TTC549 (cell line): ENCODE results near the gene SMAD3.
"Not testable (repeated sequence)": the region's sequence is repeated elsewhere in the genome, so short reads cannot be mapped to it uniquely, and the experiment has no call there.

ENCODE experiments used
- FAIRE-seq: peaks from 2 replicates; lab custom pipeline; 2012; peaks lifted over from hg19 to GRCh38; lab: Jason Lieb, UNC

Gene SMAD3

DNA sequence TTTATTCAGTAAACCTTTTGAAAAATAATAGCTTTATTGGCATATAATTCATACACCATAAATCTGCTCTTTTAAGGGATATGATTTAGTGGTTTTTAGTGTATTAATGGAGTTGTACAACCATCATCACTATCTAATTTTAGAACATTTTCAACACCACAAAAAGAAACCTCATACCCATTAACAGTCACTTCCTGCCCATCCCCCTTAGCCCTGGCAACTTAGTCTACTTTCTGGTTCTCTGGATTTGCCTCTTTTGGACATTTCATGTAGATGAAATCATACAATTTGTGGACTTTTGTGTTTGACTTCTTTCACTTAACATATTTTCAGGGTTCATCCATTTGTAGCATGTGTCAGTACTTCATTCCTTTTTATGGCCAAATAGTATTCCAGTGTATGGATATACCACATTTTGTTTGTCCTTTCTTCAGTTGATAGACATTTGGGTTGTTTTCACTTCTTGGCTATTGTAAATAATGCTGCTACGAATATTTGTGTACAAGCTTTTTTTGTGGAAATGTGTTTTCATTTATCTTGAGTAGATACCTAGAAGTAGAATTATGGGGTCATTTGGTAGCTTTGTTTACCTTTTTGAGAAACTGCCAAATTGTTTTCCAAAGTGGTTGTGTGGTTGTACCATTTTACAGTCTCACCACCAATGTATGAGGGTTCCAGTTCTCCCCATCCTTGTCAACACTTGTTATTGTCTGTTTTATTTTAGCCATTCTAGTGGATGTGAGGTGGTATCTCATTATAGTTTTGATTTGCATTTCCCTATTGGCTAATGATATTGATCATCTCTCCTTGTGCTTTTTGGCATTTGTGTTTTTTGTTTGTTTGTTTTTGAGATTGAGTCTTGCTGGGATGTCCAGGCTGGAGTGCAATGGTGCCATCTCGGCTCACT, 45.8 kb downstream of the SMAD3 start:
- no peak for FAIRE-seq

DNA sequence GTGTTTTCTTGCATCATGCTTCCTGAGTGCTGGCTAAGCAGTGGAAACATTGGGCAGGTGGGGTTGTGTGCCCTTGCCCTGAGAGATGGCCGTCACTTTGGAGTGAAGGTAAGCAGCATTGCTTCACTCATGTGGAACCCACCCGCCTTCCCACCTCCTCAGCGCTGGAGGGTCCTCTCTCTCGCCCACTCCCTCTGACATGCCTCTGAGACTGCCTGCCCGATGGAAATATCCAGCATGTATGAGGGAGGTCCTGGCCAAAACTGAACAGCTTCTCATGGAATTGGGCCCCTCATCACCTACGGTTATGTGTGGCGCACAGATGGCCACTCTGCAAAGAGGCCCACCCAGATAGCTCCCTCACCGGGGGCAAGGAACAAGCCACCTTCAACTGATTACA, 48.6 kb downstream of the SMAD3 start:
- no peak for FAIRE-seq

DNA sequence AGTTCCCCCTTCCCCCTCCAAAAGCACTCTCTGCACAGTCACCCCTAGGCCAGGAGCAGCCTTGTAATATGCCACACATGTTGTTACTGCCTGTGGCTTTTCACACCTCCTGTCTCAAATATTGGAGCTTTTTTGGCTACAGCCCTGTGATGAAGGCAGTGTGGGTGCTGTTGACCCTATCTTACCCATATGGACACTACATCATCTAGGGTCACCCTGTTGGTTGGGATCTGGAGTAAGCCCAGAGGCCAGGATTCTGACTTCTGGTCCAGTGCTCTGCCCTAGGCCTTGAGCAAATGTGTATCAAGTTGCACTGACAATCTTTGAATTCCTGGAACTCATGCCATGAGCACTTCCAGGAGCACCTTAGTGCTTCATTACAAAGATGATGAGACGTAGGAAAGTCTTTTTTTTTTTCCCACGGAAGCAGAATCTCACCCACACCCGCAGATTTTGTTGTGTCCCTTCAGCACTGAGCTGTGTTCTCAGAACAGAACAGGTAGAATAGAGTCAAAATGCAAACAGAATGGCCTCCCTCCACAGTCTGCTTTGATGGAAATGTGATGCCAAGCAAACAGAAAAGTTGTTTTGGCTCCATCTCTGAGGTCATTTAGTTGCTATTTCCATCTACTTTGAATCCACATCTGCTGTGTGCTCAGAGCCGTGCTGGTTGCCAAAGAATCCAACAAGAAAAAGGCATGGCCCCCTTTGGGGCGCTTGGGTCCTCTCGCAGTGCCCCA, 49.6 kb downstream of the SMAD3 start:
- FAIRE-seq, result no peak

DNA sequence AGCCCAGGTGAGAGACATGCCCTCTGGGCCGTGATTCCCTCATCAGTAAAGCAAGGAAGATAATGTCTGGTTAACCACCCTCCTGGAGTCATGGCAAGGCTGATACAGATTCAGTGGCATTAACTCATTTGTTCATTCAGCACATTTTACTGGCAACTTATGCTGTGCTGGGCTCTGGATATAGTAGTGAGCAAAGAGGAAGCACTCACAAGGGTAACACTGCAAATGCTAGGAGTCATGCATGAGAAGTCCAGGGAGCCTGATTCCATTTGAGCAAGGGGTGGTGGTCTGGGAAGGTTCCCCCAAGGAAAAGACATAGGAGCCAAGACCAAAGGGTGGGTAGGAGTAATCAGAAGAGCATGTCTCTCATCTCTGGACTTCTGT, 50.2 kb downstream of the SMAD3 start:
- FAIRE-seq, result no peak

DNA sequence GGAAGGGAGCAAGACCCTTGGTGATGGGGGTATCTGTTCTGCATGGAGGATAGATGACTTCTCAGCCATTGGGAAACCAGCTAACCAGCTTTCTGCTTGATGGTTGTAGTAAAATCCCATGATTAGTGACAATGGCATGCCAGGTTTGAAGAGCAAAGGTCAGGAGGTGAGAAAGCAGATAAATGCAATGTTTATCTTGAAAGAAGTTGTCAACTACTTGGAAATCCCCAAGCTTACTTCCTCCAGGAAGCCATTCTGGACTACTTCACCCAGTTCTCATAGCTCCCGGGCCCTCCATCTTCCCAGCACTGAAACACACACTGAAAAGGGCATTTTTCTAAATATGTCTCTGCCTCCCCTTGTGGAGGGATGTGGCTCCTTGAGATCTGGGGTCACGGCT, 51.3 kb downstream of the SMAD3 start:
- FAIRE-seq, result no peak

DNA sequence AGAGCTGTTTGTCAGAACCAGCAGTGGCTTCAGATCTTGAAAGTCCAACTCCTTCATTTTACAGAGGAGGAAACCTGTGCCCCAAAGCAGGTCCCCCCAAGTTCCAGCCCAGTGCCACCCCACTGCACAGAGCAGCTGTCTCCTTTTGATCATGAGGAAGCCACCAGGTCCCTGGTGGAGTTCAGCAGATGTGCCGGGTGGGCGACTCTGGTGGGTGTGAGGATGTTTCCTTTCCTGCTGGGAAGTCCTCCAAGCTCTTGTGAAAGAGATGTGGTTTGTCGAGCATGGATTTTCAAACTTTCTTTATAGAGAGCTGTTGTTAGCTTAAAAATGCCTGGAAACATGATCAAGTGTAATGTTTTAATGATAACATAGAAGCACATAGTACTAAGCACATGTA, 52.0 kb downstream of the SMAD3 start:
- no peak for FAIRE-seq

DNA sequence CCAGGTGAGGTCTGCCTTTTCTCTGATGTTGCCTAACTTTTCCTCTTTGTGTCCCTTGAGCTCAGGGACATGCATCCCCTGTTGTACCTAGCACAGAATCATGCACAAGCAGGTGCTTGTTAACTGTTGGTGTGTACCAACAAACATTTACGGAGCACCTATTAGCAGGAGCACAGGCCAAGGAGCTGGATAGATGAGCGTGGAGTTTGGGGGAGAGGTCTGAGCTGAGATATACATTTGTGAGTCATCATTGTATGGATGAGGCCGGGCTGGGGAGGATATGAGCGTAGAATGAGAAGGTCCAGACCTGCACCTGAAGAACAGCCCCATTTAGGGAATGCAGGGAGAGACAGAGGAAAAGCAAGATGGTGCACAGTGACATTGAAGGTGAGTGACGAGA, 53.4 kb downstream of the SMAD3 start:
- FAIRE-seq, result no peak

DNA sequence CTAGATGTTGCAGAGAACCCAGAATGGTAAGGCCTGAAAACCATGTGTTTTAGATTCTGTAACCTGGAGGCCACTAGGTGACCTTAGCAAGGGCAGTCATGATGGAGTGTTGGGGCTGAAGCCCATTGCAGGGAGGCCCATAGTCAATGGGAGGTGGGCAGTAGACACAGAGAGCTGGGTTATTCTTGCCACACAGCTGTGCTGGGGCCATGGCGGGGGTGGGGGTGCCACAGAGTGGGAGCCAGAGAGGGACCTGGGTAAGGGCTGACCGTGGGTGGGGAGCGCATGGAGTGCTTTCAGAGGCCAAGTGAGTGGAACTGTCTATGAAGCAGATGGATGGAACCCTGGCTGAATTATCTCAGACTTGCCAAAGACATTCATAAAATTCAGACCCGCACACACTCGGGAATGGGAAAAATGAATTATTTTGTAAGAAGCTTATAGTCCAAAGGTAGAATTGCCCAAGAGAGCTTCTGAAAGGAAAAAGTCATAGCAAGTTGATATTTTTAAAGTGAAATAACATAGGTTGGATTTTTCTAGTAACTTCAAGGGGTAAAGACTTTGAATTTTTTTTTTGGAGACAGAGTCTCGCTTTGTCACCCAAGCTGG, 53.9 kb downstream of the SMAD3 start:
- FAIRE-seq, result no peak

DNA sequence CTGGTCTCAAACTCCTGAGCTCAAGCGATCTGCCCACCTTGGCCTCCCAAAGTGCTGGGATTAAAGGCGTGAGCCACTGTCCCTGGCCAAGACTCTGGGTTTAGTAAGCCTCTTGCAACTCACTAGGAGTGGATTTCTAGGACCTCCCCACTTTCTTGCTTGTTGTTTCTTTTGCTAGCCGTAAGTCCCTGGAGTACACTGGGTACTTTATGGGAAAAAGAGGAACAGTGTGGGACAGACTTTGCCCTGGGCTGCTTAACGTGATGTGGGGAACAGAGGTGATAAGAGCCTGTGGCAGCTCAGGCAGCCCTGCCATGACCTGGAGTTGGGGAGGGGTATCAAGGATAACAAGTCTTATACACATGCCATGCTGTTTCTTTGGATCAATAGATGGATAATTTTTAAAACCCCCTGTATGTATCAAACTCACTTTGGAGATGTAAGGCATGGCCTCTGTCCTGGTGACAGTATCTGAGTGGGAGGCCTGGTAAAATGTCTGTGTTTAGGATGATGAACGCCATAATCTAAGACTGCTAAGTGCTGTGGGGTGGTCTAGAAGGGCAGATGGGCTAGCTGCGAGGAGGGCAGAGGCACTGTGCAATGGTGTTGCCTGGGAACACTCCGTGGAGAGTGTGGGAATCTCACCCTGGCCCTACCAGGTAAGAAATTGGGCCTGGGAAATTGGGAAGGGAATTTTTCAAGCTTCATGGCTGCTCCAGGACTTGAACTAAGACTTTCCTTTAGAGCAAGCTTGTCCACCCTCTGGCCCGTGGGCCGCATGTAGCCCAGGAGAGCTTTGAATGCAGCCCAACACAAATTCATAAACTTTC, 54.8 kb downstream of the SMAD3 start:
- FAIRE-seq, result no peak

DNA sequence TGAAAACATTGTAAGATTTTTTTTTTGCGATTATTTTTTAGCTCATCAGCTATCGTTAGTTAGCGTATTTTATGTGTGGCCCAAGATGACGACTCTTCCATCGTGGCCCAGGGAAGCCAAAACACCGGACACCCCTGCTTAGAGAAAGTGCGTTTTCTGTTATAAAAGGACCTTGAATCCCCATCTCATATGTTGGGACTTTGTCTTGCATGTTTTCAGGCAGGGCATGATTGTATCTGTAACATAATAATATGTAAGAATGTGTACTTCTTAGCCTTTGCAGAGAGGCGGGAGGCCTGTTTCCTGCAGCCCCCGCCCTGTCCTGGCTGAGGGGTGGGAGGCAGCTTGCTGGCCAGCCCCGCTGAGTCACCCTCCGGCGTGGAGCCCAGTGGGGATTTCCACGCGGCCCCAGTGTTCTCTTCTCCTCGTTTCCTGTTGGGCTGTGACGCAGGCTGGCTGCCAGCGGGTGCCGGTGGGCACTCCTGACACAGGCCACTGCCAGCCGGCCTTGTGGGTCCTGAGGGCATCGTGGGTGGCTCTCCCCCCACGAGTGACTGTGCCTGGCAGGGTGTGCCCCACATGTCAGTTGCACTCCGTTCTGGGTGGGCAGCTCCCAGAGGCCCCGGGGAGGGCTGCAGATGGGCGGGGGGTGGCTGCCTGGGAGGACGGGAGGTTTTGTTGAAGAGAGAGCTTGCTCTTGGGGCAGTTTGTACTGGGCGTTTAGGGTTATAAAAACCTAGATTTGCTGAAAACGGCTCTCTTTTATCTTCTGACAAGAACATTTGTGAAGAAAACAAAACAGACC, 55.6 kb downstream of the SMAD3 start:
- FAIRE-seq, result no peak

DNA sequence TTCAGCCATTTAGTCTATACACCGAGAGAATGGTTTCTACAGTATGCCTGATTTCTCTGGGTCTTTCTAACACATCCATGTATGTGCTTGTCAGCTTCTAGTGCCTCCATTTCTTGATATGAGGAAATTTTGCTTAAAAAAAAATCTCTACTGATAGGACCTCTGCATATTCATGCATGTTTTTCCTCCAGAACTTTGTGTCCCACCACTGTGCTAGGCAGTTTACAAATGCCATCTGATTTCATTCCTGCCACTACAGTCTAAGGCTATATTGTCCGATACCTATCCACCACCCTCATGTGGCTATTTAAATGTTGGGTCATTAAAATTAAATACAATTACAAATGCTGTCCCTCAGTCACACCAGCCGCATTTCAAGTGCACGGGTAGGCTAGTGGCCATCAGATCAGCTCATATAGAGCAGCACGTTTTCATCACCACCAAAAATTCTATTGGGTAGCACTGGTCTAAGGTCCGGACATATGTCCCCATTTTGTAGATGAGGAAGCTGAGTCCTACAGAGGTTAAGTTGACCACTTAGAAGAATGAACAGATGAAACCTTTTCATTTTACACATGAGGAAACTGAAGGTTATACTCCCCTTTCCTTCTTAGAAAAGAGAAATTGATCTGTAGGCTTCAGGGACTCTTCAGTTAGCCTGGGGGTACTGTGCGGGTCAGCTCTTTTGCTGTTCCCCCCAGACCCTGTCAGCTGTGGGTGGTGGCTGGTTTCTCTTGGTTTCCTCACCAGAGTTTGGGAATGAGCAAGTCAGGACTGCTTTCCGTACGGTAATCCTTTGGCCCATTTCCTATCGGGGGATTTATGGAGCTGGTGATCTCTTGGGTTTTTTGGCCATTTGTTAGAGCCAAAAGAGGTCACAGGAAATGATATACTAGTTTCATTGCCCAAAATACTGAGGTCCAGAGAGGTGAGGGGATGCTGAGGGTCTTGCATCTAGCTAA, 56.5 kb downstream of the SMAD3 start:
- no peak for FAIRE-seq

DNA sequence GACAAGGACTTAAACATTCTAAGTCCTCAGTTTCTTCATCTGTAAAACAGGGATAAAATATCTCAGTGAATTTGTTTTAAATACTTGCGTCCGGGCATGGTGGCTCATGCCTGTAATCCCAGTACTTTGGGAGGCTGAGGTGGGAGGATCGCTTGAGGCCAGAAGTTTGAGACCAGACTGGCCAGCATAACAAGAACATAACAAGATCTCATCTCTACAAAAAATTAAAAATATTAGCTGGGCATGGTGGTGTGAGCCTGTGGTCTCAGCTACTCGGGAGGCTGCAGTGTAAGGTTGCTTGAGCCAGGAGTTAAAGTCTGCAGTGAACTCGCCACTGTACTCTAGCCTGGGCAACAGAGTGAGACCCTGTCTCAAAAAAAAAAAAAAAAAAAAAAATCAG, 57.4 kb downstream of the SMAD3 start:
- not testable (repeated sequence) for FAIRE-seq

DNA sequence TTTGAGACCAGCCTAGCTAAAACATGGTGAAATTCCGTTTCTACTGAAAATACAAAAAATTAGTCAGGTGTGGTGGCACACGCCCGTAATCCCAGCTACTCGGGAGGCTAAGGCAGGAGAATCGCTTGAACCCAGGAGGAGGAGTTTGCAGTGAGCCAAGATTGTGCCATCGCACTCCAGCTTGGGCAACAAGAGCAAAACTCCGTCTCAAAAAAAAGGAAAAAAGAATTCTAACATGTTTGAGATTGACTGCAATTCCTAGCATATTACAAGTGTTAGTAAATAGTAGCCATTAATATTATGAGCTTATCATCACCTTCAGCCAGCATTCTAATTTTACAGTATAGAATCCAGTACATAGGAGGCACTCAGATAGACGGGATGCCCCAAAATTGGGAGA, 57.9 kb downstream of the SMAD3 start:
- FAIRE-seq, result not testable (repeated sequence)

DNA sequence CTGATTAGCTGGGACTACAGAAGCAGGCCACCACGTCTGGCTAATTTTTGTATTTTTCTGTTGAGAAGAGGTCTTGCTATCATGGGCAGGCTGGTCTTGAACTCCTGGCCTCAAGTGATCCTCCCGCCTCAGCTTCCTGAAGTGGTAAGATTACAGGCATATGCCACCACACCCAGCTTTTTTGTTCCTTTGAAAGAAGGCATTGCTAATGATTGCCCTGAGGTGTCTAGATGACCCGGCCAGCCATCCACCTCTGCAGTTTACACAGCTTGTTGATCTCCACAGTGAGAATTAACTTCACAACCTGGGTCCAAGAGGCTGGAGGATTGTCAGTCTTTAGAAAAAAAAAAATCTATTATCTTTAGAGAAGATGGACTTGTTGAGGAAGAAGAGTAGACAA, 58.7 kb downstream of the SMAD3 start:
- no peak for FAIRE-seq

DNA sequence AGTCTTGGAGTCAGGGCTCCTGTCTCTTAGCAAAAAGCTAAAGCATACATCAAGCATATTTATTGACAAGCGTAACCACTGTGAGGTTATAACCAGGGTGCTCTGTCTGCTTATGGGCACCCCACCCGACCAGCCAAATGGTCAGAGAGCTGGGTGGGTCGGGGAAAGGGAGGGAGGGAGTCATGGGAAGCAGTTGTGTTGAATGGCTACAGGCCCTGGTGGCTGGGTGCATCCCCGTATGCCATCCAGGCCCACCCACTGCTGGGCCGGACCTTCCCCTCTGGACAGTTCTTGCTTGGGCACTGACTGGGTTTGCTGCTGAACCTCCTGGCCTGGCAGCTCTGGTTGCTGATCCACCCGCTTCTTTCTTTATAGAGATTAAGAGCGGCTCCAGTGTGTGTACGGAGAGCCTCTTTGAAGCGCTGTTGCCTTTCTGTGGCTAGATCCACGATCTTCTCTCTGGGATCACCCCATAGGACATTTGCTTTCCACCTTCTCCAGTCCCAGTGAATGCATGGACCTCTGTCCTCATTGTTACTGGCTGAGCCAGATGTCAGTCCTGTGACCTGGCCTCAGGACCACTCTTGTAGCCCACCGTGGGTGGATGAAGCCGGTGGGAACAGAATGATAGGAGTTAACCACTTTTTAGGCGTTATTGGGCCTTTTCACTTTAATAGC, 59.6 kb downstream of the SMAD3 start:
- FAIRE-seq, result no peak

DNA sequence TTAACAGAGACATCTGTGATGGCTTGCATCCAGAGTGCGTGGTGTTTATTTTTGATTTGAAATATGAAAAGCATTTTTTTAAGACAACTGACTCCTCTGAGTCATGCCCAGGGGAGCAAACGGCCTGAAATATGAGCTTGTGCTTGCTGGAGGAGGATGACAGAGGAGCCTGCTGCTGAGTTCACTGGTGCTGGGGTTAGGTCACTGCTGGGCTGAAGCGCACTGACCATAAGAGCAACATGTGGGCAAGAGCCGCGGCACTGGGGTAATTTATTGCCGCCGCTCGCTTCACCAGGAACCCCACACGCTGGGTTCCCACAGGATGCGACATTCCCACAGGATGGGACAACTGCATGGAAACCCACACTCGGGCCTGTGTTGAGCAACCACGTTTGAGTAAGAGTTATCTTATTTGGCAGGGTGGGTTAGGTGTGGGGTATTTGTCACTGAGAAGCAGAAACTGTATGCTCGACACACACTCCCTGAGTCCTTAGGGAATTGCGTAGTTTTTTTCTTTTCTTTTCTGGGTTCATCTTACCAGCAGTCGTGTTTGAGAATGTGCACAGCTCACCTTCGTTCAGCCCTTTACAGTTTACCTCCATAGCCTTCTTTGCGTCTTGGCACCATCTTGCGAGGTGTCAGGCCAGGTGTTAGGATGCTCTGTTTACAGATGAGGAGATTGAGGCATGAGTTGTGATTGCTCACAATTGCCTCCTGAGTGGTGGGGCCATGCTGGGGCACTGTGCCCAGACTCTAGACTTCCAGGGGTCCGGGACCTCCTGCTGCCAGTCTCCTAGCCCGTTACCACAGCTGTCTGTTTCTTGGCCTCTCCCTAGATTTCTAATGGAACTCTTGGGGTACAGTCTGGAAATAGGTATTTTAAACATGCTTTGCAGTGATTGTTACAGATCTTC, 60.4 kb downstream of the SMAD3 start:
- FAIRE-seq, result no peak

DNA sequence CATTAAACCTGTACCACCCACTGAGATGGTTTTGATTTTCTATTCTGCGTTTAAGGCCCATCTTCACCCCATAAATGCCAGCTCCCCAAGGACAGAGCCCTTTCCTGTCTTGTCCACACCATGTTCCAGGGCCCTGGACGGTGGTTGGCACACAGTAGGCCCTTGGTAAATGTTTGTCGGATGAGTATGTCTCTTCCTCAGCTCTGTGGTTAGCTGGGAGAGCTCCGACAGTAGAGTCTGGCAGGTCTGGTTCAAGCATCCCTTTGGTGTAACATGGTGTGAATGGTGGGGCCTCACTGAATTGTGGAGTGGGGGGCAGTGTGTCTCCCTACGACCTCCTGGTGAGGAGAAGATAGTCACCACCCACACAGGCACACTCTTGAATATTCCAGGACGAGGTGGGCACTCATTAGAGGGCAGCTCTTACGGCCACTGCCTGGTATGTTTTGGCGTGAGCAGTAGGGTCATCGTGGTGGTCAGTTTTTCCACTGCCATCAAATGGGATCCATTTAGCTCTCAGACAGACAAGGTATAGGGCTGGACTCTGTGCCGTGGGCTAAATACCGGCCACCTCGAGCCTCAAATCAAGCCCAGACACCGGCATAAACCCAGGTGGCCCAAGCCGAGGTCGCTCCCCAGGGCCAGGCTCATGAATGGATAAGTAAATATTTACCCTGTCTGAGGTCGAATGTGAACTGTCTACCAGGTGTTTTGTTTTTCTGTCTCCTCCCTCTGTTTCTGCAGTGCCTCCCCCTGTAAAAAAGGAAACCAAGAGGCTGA, 61.3 kb downstream of the SMAD3 start:
- no peak for FAIRE-seq

DNA sequence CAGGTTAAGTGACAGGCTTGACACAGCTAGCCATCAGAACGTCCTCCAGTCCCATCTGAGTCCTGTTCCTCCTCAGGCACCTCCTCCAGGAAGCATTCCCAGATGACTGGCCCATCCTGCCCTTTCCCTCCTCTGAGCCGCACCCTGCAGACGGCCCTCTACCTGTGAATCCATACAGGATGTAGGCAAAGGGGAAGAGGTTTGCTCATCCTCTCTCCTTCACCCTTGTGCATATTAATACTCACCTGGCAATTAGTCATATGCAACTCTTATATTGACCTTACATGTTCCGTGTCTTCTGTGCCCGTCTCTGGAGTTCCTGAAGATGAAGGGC, 61.9 kb downstream of the SMAD3 start:
- no peak for FAIRE-seq
